ENCODE data around the gene TRAPPC12.
"Not testable (repeated sequence)": the region's sequence is repeated elsewhere in the genome, so short reads cannot be mapped to it uniquely, and the experiment has no call there.

The TRAPPC12 gene

GRCh38 chr2:3449086-3449485 lies 69.6 kb downstream of the TRAPPC12 start:
- Histone ChIP-seq H3K4me3 (no peak overlapping the region), H3K9me3 (no peaks in the 10 kb centered on the region), H3K9ac (no peak overlapping the region), H4K20me1 (peaks cover 38% of the 10 kb centered on the region), H3K27ac (no peak overlapping the region), H3K27me3 (peaks cover 43% of the 10 kb centered on the region), H3K36me3 (peaks cover 85% of the 10 kb centered on the region), H3K4me1 (peaks cover 35% of the 10 kb centered on the region), H3K4me2 (no peak overlapping the region)
- TF ChIP-seq Cebpa-rat (IDR thresholded peaks at IDR 0.05): no peak

GRCh38 chr2:3449936-3450335 lies 70.4 kb downstream of the TRAPPC12 start:
- no peak overlapping the region for H3K4me3 ChIP-seq
- H3K36me3 ChIP-seq: peaks cover 80% of the 10 kb centered on the region
- H3K27ac ChIP-seq: no peak overlapping the region
- H3K9me3 ChIP-seq: no peaks in the 10 kb centered on the region; the same call in 1 of the 2 replicates
- no peak for TF ChIP-seq Cebpa-rat (IDR thresholded peaks at IDR 0.05)
- H3K4me1 ChIP-seq: peaks cover 43% of the 10 kb centered on the region
- H3K4me2 ChIP-seq: peak overlapping the region; percentile 53
- H3K27me3 ChIP-seq: peaks cover 52% of the 10 kb centered on the region
- peaks cover 47% of the 10 kb centered on the region for H4K20me1 ChIP-seq
- H3K9ac ChIP-seq: no peak overlapping the region

- Histone ChIP-seq H3K4me2 (peak overlapping the region; percentile 53), H3K9ac (no peak overlapping the region), H3K36me3 (peaks cover 74% of the 10 kb centered on the region), H3K4me1 (peaks cover 49% of the 10 kb centered on the region), H3K27ac (no peak overlapping the region), H3K27me3 (peaks cover 54% of the 10 kb centered on the region), H4K20me1 (peaks cover 49% of the 10 kb centered on the region), H3K9me3 (no peaks in the 10 kb centered on the region; the same call in 1 of the 2 replicates), H3K4me3 (no peak overlapping the region)
- TF ChIP-seq Cebpa-rat (IDR thresholded peaks at IDR 0.05): no peak
Measured at GRCh38 chr2:3450385-3451010, 71.0 kb downstream of the TRAPPC12 start.

- TF ChIP-seq Cebpa-rat (IDR thresholded peaks at IDR 0.05): no peak
- peak overlapping the region; percentile 9; the same call in 1 of the 2 replicates for H3K4me2 ChIP-seq
- no peak overlapping the region for H3K27ac ChIP-seq
- peaks cover 55% of the 10 kb centered on the region for H4K20me1 ChIP-seq
- peaks cover 67% of the 10 kb centered on the region for H3K36me3 ChIP-seq
- H3K27me3 ChIP-seq: peaks cover 57% of the 10 kb centered on the region
- H3K4me3 ChIP-seq: no peak overlapping the region
- H3K9ac ChIP-seq: no peak overlapping the region
- H3K4me1 ChIP-seq: peaks cover 56% of the 10 kb centered on the region
- no peaks in the 10 kb centered on the region; the same call in 1 of the 2 replicates for H3K9me3 ChIP-seq
Measured at GRCh38 chr2:3451169-3451568, 71.7 kb downstream of the TRAPPC12 start.

- Histone ChIP-seq H3K27me3 (peaks cover 64% of the 10 kb centered on the region), H3K36me3 (peaks cover 65% of the 10 kb centered on the region), H3K4me1 (peaks cover 62% of the 10 kb centered on the region), H3K27ac (no peak overlapping the region), H3K9ac (no peak overlapping the region), H3K4me3 (no peak overlapping the region), H3K9me3 (no peaks in the 10 kb centered on the region; the same call in 1 of the 2 replicates), H4K20me1 (peaks cover 62% of the 10 kb centered on the region), H3K4me2 (peak overlapping the region; percentile 9)
- no peak for TF ChIP-seq Cebpa-rat (IDR thresholded peaks at IDR 0.05)
Measured at GRCh38 chr2:3451926-3452671, 72.6 kb downstream of the TRAPPC12 start.

- peaks cover 62% of the 10 kb centered on the region for H4K20me1 ChIP-seq
- no peaks in the 10 kb centered on the region; the same call in 1 of the 2 replicates for H3K9me3 ChIP-seq
- H3K27ac ChIP-seq: no peak overlapping the region
- no peak for TF ChIP-seq Cebpa-rat (IDR thresholded peaks at IDR 0.05)
- H3K27me3 ChIP-seq: peaks cover 73% of the 10 kb centered on the region
- H3K9ac ChIP-seq: no peak overlapping the region
- no peak overlapping the region for H3K4me3 ChIP-seq
- peaks cover 62% of the 10 kb centered on the region for H3K36me3 ChIP-seq
- peaks cover 73% of the 10 kb centered on the region for H3K4me1 ChIP-seq
- H3K4me2 ChIP-seq: peak overlapping the region; percentile 43; the same call in 1 of the 2 replicates
Measured at GRCh38 chr2:3453190-3453999, 73.9 kb downstream of the TRAPPC12 start.

- Histone ChIP-seq H3K36me3 (peaks cover 61% of the 10 kb centered on the region), H3K4me2 (peak overlapping the region; percentile 43; the same call in 1 of the 2 replicates), H4K20me1 (peaks cover 62% of the 10 kb centered on the region), H3K4me1 (peaks cover 79% of the 10 kb centered on the region), H3K27me3 (peaks cover 79% of the 10 kb centered on the region)
- not testable (repeated sequence) for H3K9ac ChIP-seq, H3K4me3 ChIP-seq, H3K9me3 ChIP-seq, H3K27ac ChIP-seq
Measured at GRCh38 chr2:3454005-3454404, 74.5 kb downstream of the TRAPPC12 start.

GRCh38 chr2:3454802-3455201 lies 75.3 kb downstream of the TRAPPC12 start:
- Histone ChIP-seq H3K27ac (no peak overlapping the region), H3K9ac (no peak overlapping the region), H3K4me1 (peaks cover 86% of the 10 kb centered on the region), H3K36me3 (peaks cover 57% of the 10 kb centered on the region), H3K9me3 (no peaks in the 10 kb centered on the region; the same call in 1 of the 2 replicates), H3K4me2 (peak overlapping the region; percentile 43), H3K27me3 (peaks cover 86% of the 10 kb centered on the region), H4K20me1 (peaks cover 66% of the 10 kb centered on the region), H3K4me3 (no peak overlapping the region)
- TF ChIP-seq Cebpa-rat (IDR thresholded peaks at IDR 0.05): no peak

- peaks cover 70% of the 10 kb centered on the region for H4K20me1 ChIP-seq
Measured at GRCh38 chr2:3456125-3456524, 76.6 kb downstream of the TRAPPC12 start.

More at GRCh38 chr2:3456125-3456524, 76.6 kb downstream of the TRAPPC12 start:
- no peaks in the 10 kb centered on the region; the same call in 1 of the 2 replicates for H3K9me3 ChIP-seq
- H3K27ac ChIP-seq: no peak overlapping the region
- peaks cover 86% of the 10 kb centered on the region for H3K27me3 ChIP-seq
- peaks cover 89% of the 10 kb centered on the region for H3K4me1 ChIP-seq
- H3K4me2 ChIP-seq: peak overlapping the region; percentile 71
- no peak overlapping the region for H3K9ac ChIP-seq
- H3K36me3 ChIP-seq: peaks cover 50% of the 10 kb centered on the region
- no peak for TF ChIP-seq Cebpa-rat (IDR thresholded peaks at IDR 0.05)
- no peak overlapping the region for H3K4me3 ChIP-seq
